A673 (cell line): ENCODE results near the gene PIGB. TPM values are rescaled to one million over a fixed set of nuclear protein-coding genes. Genes with fewer than 3 reads are reported as not detected.
A peak's percentile ranks its signal among the peaks of the same experiment; 100 is the strongest.

Experiments used
- BruUV-seq: library from RNA; stranded (reverse); fragments of 400-500 nt; replicated peaks from 2 replicates; lab custom pipeline; 2021; lab: Mats Ljungman, UMichigan
- CTCF ChIA-PET: fragments of 300-600 bp; sonication (Branson Sonifier 250); formaldehyde crosslinking; loops from one replicate; lab custom pipeline; 2022; ENCODE audit warnings: antibody characterized with exemption; lab: Charles Lee
- POLR2A ChIA-PET: fragments of 300-600 bp; sonication (Branson Sonifier 250); formaldehyde crosslinking; loops from one replicate; lab custom pipeline; 2022; ENCODE audit warnings: antibody characterized with exemption; ENCODE audit not compliant: low non-redundant PET; lab: Charles Lee
- DNase-seq: peaks from one replicate; pipeline ENCODE4 v3.0.0-alpha.2; 2015; ENCODE audit warnings: low spot score
- H3K27ac ChIP-seq: fragments of 200-600 bp; sonication (generic); 2 replicates; pipeline ENCODE4 v1.5.1; 2016; ENCODE audit warnings: mixed run types, low read depth, mild to moderate bottlenecking, mixed read lengths, antibody characterized with exemption, low read length; ENCODE audit not compliant: poor library complexity, severe bottlenecking
- H3K27me3 ChIP-seq: fragments of 200-600 bp; sonication (generic); replicated peaks from 2 replicates; pipeline ENCODE4 v1.6.1; 2017; ENCODE audit warnings: mixed run types, low read depth, mild to moderate bottlenecking, mixed read lengths, antibody characterized with exemption, low read length; ENCODE audit not compliant: insufficient read depth, poor library complexity
- H3K36me3 ChIP-seq: fragments of 200-600 bp; sonication (generic); 2 replicates; pipeline ENCODE4 v1.6.1; 2016; ENCODE audit warnings: mixed run types, mild to moderate bottlenecking, mixed read lengths, antibody characterized with exemption, low read length; ENCODE audit not compliant: insufficient read depth, poor library complexity, severe bottlenecking
- H3K4me1 ChIP-seq: fragments of 200-600 bp; sonication (generic); 2 replicates; pipeline ENCODE4 v1.6.1; 2017; ENCODE audit warnings: mixed run types, mild to moderate bottlenecking, mixed read lengths, antibody characterized with exemption, low read length; ENCODE audit not compliant: insufficient read depth, poor library complexity, severe bottlenecking
- H3K4me3 ChIP-seq: fragments of 200-600 bp; sonication (generic); 2 replicates; pipeline ENCODE4 v1.5.1; 2016; ENCODE audit warnings: low read depth, mixed run types, mild to moderate bottlenecking, mixed read lengths, low read length; ENCODE audit not compliant: poor library complexity, severe bottlenecking
- H3K9me3 ChIP-seq: fragments of 200-600 bp; sonication (generic); 2 replicates; pipeline ENCODE4 v1.6.1; 2016; ENCODE audit warnings: mixed run types, low read depth, mild to moderate bottlenecking, mixed read lengths, antibody characterized with exemption, low read length; ENCODE audit not compliant: poor library complexity, severe bottlenecking
- EZH2 ChIP-seq: fragments of 200-600 bp; sonication (generic); IDR thresholded peaks from 2 replicates; pipeline ENCODE4 v1.6.1; 2017; ENCODE audit warnings: borderline replicate concordance, low read depth, mild to moderate bottlenecking, mixed read lengths, antibody characterized with exemption, low read length; ENCODE audit not compliant: poor library complexity, severe bottlenecking
- intact Hi-C: fragments of 100-400 bp; cut with micrococcal nuclease; formaldehyde crosslinking; loops from one replicate; pipeline ENCODE4 v1.10.0; 2022; ENCODE audit not compliant: unreplicated experiment
- total RNA-seq: library from RNA; stranded (reverse); gene quantifications from 2 replicates; pipeline ENCODE4 v1.2.3, GENCODE V29; 2021
- TF ChIP-seq, protein P1 (sequence below): fragments of 300-800, 200-600 bp; sonication (generic); conservative IDR thresholded peaks from 2 replicates; pipeline ENCODE4 v1.5.1; 2017; ENCODE audit warnings: low read depth, mild to moderate bottlenecking, antibody characterized with exemption, low read length, moderate library complexity, mixed read lengths

The PIGB gene
- total RNA-seq, 1 experiment from 2014 or later = 8.3 TPM

DNA sequence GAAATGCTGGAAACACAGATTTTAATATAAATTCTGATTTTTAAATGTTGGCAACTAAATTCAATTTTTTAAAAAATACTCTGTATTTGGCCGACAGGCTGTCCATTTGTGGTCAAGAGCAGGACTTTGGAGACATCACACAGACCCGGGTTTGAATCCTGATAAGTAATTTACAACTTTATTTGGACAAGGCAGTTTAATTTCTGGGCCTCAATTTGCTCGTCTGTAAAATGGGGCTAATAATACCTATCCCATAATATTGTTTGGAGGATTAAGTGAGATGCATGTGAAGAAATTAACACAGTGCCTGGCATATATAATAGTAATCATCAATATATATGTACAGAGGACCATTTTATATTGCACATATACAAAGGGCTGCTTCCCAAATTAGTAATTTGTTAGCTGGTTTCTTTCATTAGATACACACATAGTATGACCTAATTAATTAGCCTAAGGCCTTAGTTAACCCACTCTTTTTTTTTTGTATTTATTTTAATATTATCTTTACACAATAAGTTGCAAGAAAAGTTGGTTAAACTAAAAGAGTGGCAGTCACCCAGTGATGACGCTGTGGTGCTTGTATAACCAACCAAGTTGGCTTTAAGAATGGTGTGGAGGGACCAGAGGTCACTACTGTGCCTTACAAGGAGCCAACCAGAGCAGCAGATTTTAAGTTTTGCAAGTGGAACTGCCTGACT, 665 bp downstream of the PIGB start:
- Histone ChIP-seq H3K9me3 (no peaks in the 10 kb centered on the region), H3K4me3 (peak overlapping the region; percentile 84), H3K36me3 (no peaks in the 10 kb centered on the region), H3K27ac (peak overlapping the region; percentile 95), H3K4me1 (peaks cover 12% of the 10 kb centered on the region), H3K27me3 (no peaks in the 10 kb centered on the region)
- TSS peak; percentile 78 for BruUV-seq
- intact Hi-C loops = no loop called here
- ChIA-PET CTCF (interaction anchor here (1.0 kb wide), 1 partner anchor 89 kb away, joined by 4 read pairs; the partner anchor contains the start of genes CCPG1 and PIERCE2), POLR2A (no interaction called here)
- no peak for TF ChIP-seq EZH2
- TF ChIP-seq, protein P1, sequence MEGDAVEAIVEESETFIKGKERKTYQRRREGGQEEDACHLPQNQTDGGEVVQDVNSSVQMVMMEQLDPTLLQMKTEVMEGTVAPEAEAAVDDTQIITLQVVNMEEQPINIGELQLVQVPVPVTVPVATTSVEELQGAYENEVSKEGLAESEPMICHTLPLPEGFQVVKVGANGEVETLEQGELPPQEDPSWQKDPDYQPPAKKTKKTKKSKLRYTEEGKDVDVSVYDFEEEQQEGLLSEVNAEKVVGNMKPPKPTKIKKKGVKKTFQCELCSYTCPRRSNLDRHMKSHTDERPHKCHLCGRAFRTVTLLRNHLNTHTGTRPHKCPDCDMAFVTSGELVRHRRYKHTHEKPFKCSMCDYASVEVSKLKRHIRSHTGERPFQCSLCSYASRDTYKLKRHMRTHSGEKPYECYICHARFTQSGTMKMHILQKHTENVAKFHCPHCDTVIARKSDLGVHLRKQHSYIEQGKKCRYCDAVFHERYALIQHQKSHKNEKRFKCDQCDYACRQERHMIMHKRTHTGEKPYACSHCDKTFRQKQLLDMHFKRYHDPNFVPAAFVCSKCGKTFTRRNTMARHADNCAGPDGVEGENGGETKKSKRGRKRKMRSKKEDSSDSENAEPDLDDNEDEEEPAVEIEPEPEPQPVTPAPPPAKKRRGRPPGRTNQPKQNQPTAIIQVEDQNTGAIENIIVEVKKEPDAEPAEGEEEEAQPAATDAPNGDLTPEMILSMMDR = no peak
- DNase-seq = no peak

DNA sequence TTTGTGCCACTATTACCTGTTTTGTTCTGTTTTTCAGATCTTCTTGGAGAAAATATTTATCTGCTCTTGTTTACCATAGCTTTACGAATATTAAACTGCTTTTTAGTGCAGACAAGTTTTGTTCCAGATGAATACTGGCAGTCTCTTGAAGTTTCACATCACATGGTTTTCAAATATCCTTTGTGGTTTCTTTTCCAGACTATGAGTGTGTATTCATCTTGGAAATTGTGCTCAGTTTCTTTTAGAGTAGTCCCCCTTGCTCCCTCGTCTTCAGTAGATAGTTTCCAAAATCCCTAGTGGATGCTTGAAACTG, 1.2 kb downstream of the PIGB start:
- H3K27ac ChIP-seq = no peak overlapping the region
- DNase-seq = no peak
- BruUV-seq = no TSS peak
- ChIA-PET POLR2A (no interaction called here), CTCF (no interaction called here)
- H3K9me3 ChIP-seq = no peaks in the 10 kb centered on the region
- H3K4me1 ChIP-seq = peaks cover 12% of the 10 kb centered on the region
- TF ChIP-seq, protein P1 = no peak
- no peak for TF ChIP-seq EZH2
- peak overlapping the region; percentile 84 for H3K4me3 ChIP-seq
- intact Hi-C loops = no loop called here
- no peaks in the 10 kb centered on the region for H3K27me3 ChIP-seq
- H3K36me3 ChIP-seq = no peaks in the 10 kb centered on the region

DNA sequence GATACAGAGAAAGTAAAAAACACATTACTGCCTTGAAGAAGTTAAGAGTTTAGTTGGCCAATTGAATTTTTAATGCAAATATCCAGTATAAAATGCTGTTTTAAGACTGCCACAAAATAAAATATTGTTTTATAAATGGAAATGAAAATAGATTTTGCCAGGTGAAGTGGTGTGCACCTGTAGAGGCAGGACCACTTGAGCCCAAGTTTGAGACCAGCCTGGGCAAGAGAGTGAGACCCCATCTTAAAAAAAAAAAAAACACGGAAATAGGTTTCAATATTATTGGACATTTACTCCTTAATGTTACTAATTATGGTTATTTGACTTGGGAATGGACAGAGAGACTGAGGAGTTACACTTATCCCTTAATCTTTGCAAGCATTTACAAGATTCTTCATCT, 1.9 kb downstream of the PIGB start:
- no peaks in the 10 kb centered on the region for H3K9me3 ChIP-seq
- CTCF ChIA-PET = no interaction called here
- no peaks in the 10 kb centered on the region for H3K36me3 ChIP-seq
- H3K27ac ChIP-seq = no peak overlapping the region
- no peak for DNase-seq
- H3K27me3 ChIP-seq = no peaks in the 10 kb centered on the region
- POLR2A ChIA-PET = no interaction called here
- BruUV-seq = no TSS peak
- TF ChIP-seq, protein P1 = no peak
- TF ChIP-seq EZH2 = no peak
- no peak overlapping the region for H3K4me3 ChIP-seq
- peaks cover 12% of the 10 kb centered on the region for H3K4me1 ChIP-seq
- intact Hi-C loops = no loop called here
